22Rv1 (cell line): ENCODE data around the gene FHIT.

Experiments used
- H3K27ac ChIP-seq: fragments of 450-650 bp; 2 replicates; pipeline ENCODE4 v1.5.1; 2017
- ZFX ChIP-seq: fragments of 450-650 bp; IDR thresholded peaks from 2 replicates; pipeline ENCODE4 v1.6.1; 2017; ENCODE audit warnings: antibody characterized with exemption, borderline replicate concordance
- TF ChIP-seq, protein P1 (sequence below): fragments of 450-650 bp; IDR thresholded peaks from 2 replicates; pipeline ENCODE4 v1.5.1; 2017; ENCODE audit warnings: mild to moderate bottlenecking

The FHIT gene

DNA sequence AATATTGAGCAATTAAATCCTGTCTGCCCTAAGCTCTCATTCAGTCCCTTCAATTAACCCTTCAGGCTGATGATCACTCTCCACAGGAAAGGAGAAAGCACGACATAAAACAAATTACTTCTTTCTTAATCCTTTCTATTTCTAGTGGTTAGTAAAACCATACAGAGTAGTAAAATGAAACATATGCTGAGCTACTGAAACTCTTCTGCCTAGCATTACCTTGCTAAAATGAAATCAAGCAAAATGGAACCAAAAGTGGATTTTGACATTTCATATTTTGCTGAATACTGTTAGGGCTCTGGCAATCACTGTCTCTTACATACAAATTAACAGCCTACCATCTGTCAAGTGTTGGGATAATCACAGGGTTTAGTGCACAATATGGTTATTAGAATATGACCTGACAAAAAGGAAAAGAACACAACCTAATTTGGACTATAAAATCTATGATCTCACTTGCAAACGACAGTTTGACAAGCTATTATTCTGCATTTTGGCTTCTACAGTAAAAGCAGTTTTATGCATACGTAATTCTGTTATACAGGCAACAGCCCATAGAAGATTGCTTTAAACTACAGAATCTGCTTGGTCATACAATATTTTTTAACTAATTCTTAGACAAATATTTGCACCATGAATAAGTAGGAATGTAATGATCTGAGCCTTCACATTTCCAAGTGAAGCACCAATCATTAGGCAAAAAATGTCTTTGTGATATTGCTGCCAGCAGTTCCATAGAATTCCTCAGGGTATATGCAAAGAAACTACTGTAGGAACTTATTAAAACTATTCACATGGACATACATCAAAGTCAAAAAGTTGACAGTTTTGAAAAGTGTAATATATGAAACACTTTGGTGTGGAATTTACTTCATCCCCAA lies 105.0 kb downstream of the FHIT start:
- no peak overlapping the region for H3K27ac ChIP-seq
- TF ChIP-seq, protein P1, sequence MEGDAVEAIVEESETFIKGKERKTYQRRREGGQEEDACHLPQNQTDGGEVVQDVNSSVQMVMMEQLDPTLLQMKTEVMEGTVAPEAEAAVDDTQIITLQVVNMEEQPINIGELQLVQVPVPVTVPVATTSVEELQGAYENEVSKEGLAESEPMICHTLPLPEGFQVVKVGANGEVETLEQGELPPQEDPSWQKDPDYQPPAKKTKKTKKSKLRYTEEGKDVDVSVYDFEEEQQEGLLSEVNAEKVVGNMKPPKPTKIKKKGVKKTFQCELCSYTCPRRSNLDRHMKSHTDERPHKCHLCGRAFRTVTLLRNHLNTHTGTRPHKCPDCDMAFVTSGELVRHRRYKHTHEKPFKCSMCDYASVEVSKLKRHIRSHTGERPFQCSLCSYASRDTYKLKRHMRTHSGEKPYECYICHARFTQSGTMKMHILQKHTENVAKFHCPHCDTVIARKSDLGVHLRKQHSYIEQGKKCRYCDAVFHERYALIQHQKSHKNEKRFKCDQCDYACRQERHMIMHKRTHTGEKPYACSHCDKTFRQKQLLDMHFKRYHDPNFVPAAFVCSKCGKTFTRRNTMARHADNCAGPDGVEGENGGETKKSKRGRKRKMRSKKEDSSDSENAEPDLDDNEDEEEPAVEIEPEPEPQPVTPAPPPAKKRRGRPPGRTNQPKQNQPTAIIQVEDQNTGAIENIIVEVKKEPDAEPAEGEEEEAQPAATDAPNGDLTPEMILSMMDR: no peak
- no peak for TF ChIP-seq ZFX

DNA sequence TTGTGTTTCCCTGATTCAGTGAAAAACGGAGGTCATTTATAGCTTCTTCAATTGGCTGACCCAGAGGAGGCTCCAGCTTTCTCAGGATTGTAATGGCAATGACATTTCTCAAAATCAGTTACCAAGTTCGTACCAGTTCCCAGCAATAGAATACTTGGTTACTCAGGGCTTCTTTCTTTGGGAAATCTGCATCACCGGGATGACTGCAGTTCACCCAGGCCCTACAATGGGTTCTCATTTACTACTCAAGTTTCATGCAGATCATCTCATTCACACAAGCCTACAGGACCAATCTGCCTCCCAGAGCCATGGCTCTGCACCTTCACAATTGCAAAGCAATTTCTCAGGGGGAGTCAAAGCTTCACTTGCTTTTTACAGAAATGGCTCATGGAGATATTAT lies 109.6 kb downstream of the FHIT start:
- TF ChIP-seq ZFX: no peak
- TF ChIP-seq, protein P1: no peak
- H3K27ac ChIP-seq: no peak overlapping the region

DNA sequence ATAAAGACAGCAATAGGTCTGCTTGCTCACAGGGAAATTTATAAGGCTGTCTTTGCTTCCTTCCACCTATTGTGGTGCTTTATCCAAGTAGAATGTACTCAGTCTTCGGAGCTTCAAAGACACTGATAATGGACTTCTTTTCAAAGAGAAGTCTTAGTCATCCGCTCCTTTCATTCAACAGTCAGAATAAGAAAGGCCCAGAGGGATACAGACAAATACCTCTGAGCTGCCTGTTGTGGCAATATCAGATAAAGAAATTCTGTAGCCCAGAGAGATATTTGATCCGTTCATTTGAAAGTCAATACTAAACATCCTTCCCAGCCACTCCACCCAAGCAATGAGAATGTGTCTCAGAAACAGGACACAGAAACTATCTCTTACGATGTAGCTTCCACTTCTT lies 110.0 kb downstream of the FHIT start:
- TF ChIP-seq, protein P1: no peak
- TF ChIP-seq ZFX: no peak
- no peak overlapping the region for H3K27ac ChIP-seq

DNA sequence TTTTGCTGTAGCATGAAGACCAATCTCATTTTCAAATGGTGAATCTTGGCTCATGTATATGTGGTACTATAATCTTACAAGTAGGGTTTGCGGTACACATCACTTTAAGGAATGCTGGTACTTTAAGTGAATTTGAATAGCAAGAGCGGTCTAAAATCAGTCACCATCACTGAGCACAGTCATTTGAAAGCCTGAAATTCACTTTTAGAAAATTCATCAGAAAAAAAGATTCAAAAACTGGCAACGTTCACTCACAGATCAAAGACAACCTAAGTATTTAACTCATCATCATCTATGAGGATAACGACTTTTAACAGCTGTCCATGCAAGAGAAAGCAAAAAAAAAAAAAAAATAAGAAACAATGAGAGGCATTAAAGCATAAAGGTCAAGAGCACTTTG lies 111.6 kb downstream of the FHIT start:
- no peak overlapping the region for H3K27ac ChIP-seq
- no peak for TF ChIP-seq ZFX
- TF ChIP-seq, protein P1: no peak

DNA sequence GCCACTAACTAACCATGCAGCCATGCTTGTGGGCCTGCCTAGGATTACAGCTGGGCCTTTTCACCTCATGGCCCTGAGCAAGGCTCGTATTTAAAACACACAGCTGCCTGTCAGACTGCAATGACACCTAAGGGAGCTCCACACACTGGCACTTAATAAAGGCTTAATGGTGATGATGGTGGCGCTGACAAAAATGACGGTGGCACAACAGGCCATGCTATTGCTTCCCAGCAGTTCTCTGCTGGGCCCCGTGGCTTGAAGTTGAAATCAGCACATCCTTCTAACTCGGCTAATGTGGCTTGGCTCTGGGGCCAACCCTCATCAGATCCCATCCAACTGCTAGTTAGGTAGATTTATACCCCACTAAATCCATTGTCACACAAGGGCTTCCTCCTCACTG lies 112.9 kb downstream of the FHIT start:
- H3K27ac ChIP-seq: no peak overlapping the region
- TF ChIP-seq ZFX: no peak
- TF ChIP-seq, protein P1: no peak

DNA sequence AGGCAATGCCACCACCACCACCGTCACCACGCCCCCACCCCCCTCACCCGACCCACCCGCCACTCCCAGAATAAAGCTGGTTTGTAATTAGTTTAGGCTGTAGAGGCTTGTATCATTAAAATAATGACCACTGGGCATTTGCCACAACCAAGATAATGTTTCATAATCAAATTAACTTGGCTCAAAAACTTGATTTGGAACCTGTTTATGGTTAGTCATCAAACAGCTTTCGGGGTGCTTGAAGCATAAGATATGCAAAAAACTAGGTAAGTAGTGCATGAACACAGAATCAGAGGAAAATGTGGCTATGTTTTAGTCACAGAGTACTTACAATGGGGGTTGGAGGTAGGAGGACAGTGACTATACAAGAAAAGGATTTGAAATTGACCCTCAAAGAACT lies 115.1 kb downstream of the FHIT start:
- H3K27ac ChIP-seq: no peak overlapping the region
- TF ChIP-seq, protein P1: no peak
- TF ChIP-seq ZFX: no peak

DNA sequence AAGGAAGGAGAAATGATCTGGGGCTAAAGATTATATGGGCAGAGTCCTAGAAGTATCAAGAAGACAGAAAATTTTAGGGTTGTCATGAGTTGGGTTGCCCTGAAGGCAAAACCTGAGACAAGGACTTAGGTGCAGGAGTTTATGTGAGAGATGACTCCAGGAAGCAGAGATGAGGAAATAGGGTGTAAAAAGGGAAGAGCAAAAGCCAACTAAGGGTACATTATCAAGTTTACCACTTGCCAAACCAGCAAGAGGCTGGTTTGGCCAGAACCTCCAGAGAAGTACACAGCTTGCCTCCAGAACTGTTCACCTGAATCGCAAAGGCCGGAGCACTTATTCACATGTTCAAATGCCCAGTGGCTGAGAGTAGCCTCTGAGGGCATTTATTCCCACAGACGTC lies 116.7 kb downstream of the FHIT start:
- TF ChIP-seq, protein P1: no peak
- no peak for TF ChIP-seq ZFX
- H3K27ac ChIP-seq: no peak overlapping the region
